Uterus (tissue), 2 donors: ENCODE measurements around the gene EML3.

Experiments used
- POLR2A ChIP-seq, 2 donors: fragments of 450-650 bp; IDR thresholded peaks; one replicate each; pipeline ENCODE4 v1.6.1; 2016; ENCODE audit warnings: antibody characterized with exemption in 2 of 2, mild to moderate bottlenecking in 1 of 2, moderate library complexity in 1 of 2
- TF ChIP-seq, protein P1 (sequence below), 4 experiments: fragments of 200-600 bp in 2 of 4; fragments of 450-650 bp in 2 of 4; sonication (generic) in 2 of 4; IDR thresholded peaks; one replicate each; pipeline ENCODE4 v1.5.1; 2016 to 2019; ENCODE audit warnings: antibody characterized with exemption in 4 of 4, mild to moderate bottlenecking in 2 of 4, moderate library complexity in 1 of 4

DNA sequence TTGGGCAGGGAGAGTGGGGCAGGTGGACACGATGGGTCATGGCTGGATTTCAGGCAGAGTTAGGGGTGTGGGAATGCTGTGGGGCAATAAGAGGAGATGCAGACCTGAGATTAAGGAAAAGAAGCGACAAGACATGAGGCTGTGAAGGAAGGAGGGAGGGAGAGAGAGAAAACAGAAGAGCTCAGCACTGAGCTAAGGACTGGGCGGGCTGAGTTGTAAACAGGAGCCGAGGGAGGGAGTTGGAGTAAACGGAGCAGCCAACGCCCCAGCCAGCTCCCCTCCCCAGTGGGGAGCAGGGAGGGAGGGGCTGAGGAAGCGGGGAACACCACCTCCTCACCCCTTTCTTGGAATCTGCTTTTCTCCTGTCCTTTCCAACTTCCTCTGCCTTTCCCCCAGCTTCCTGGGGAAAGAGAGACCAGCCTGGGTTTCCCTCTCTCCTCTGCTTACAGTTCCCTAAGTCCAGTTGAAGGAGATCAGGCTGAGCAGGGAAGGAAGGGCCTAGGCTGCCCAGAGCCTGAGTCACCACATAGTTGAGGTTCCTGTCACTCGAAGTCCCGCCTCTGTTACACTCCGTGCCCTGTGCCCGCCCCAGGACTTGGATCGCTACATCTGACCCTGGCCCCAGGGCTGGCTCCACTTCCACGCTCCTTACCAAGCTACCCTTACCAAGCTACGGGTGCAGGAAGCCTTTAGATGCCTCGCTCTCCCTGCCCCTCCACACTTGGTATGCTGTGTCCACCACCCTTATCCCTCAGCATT lies 59.3 kb downstream of the EML3 start:
- TF ChIP-seq, protein P1, sequence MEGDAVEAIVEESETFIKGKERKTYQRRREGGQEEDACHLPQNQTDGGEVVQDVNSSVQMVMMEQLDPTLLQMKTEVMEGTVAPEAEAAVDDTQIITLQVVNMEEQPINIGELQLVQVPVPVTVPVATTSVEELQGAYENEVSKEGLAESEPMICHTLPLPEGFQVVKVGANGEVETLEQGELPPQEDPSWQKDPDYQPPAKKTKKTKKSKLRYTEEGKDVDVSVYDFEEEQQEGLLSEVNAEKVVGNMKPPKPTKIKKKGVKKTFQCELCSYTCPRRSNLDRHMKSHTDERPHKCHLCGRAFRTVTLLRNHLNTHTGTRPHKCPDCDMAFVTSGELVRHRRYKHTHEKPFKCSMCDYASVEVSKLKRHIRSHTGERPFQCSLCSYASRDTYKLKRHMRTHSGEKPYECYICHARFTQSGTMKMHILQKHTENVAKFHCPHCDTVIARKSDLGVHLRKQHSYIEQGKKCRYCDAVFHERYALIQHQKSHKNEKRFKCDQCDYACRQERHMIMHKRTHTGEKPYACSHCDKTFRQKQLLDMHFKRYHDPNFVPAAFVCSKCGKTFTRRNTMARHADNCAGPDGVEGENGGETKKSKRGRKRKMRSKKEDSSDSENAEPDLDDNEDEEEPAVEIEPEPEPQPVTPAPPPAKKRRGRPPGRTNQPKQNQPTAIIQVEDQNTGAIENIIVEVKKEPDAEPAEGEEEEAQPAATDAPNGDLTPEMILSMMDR (IDR thresholded peaks at IDR 0.05), result no peak
- peak; percentile 64 to 68 for TF ChIP-seq POLR2A (IDR thresholded peaks at IDR 0.05)
